Osteocyte (in vitro differentiated cells): Measurements from ENCODE around the gene ZEB1. TPM values are rescaled to one million over a fixed set of nuclear protein-coding genes. Genes with fewer than 3 reads are reported as not detected.

Experiments used
- DNase-seq: peaks from one replicate; pipeline ENCODE4 v3.0.0; 2021; ENCODE audit warnings: mixed read lengths; ENCODE audit not compliant: unreplicated experiment; ENCODE audit errors: extremely low spot score
- H3K27ac Mint-ChIP-seq: one replicate; pipeline ENCODE4 v1.8.0; 2021; ENCODE audit warnings: mild to moderate bottlenecking, mixed read lengths; ENCODE audit not compliant: unreplicated experiment
- H3K27me3 Mint-ChIP-seq: one replicate; pipeline ENCODE4 v1.8.0; 2021; ENCODE audit warnings: mixed read lengths; ENCODE audit not compliant: unreplicated experiment
- H3K36me3 Mint-ChIP-seq: one replicate; pipeline ENCODE4 v1.8.0; 2021; ENCODE audit warnings: mixed read lengths; ENCODE audit not compliant: unreplicated experiment
- H3K4me1 Mint-ChIP-seq: one replicate; pipeline ENCODE4 v1.8.0; 2021; ENCODE audit warnings: mixed read lengths; ENCODE audit not compliant: unreplicated experiment
- H3K4me3 Mint-ChIP-seq: one replicate; pipeline ENCODE4 v1.8.0; 2021; ENCODE audit warnings: mild to moderate bottlenecking, moderate library complexity, mixed read lengths; ENCODE audit not compliant: unreplicated experiment
- H3K9me3 Mint-ChIP-seq: one replicate; pipeline ENCODE4 v1.8.0; 2021; ENCODE audit warnings: mixed read lengths; ENCODE audit not compliant: unreplicated experiment
- CTCF ChIP-seq: fragments of 200-600 bp; sonication (generic); IDR thresholded peaks from 2 replicates; pipeline ENCODE4 v1.5.0; 2021; ENCODE audit warnings: antibody characterized with exemption, mild to moderate bottlenecking, moderate library complexity
- total RNA-seq: library from RNA; stranded (reverse); gene quantifications from 2 replicates; pipeline ENCODE4 v1.2.1, GENCODE V29; 2021

The ZEB1 gene
- total RNA-seq, 1 donor from 2014 or later, result 54.4 TPM

- no peak for DNase-seq
- Mint-ChIP-seq H3K9me3 (no peaks in the 10 kb centered on the region), H3K4me3 (peak overlapping the region; percentile 91), H3K27ac (peak overlapping the region; percentile 42), H3K4me1 (peaks cover 28% of the 10 kb centered on the region), H3K36me3 (no peaks in the 10 kb centered on the region), H3K27me3 (no peaks in the 10 kb centered on the region)
- no peak for TF ChIP-seq CTCF
Observed at GRCh38 chr10:31321396-31321941, 2.5 kb downstream of the ZEB1 start.

- Mint-ChIP-seq H3K9me3 (no peaks in the 10 kb centered on the region), H3K27ac (no peak overlapping the region), H3K4me1 (peaks cover 27% of the 10 kb centered on the region), H3K27me3 (no peaks in the 10 kb centered on the region), H3K36me3 (peaks cover under 1% of the 10 kb centered on the region), H3K4me3 (peak overlapping the region; percentile 62)
- TF ChIP-seq CTCF, result peak; percentile 39
- no peak for DNase-seq
Observed at GRCh38 chr10:31322647-31323046, 3.6 kb downstream of the ZEB1 start.

GRCh38 chr10:31340343-31340742 lies 21.3 kb downstream of the ZEB1 start:
- Mint-ChIP-seq H3K4me1 (peaks cover 7% of the 10 kb centered on the region), H3K4me3 (no peak overlapping the region), H3K36me3 (peaks cover 2% of the 10 kb centered on the region), H3K27me3 (no peaks in the 10 kb centered on the region), H3K9me3 (peaks cover 5% of the 10 kb centered on the region), H3K27ac (no peak overlapping the region)
- no peak for DNase-seq
- TF ChIP-seq CTCF, result no peak

- H3K27me3 Mint-ChIP-seq, result no peaks in the 10 kb centered on the region
- no peak for TF ChIP-seq CTCF
- no peak overlapping the region for H3K27ac Mint-ChIP-seq
- no peaks in the 10 kb centered on the region for H3K9me3 Mint-ChIP-seq
- H3K4me3 Mint-ChIP-seq, result no peak overlapping the region
- H3K4me1 Mint-ChIP-seq, result peaks cover 7% of the 10 kb centered on the region
- DNase-seq, result no peak
- no peaks in the 10 kb centered on the region for H3K36me3 Mint-ChIP-seq
Observed at GRCh38 chr10:31341552-31341951, 22.5 kb downstream of the ZEB1 start.

GRCh38 chr10:31343009-31343408 lies 24.0 kb downstream of the ZEB1 start:
- no peak overlapping the region for H3K4me3 Mint-ChIP-seq
- no peaks in the 10 kb centered on the region for H3K9me3 Mint-ChIP-seq
- no peak for TF ChIP-seq CTCF
- peaks cover 7% of the 10 kb centered on the region for H3K4me1 Mint-ChIP-seq
- no peak overlapping the region for H3K27ac Mint-ChIP-seq
- H3K27me3 Mint-ChIP-seq, result no peaks in the 10 kb centered on the region
- DNase-seq, result no peak
- H3K36me3 Mint-ChIP-seq, result no peaks in the 10 kb centered on the region
